IMR-90 (cell line): ENCODE data around the gene IFTAP. TPM values are rescaled to one million over a fixed set of nuclear protein-coding genes. Genes with fewer than 3 reads are reported as not detected.

Source experiments
- ATAC-seq: fragments of 200-7000 bp; cut with Tn5 transposase; 2 replicates; pipeline ENCODE4 v1.9.1; 2020; ENCODE audit warnings: low read depth, mild to moderate bottlenecking, moderate library complexity
- BruUV-seq: library from RNA; stranded (reverse); fragments of 400-500 nt; replicated peaks from 2 replicates; lab custom pipeline; 2021; lab: Mats Ljungman, UMichigan
- CTCF ChIA-PET: fragments of 300-600 bp; formaldehyde crosslinking; extraction: SDS; loops from one replicate; lab custom pipeline; 2021; ENCODE audit warnings: antibody characterized with exemption; lab: Yijun Ruan, JAX
- POLR2A ChIA-PET: fragments of 300-600 bp; sonication (Branson Sonifier 250); formaldehyde crosslinking; loops from one replicate; lab custom pipeline; 2022; ENCODE audit warnings: antibody characterized with exemption; ENCODE audit not compliant: unreplicated experiment; lab: Charles Lee
- DNase-seq: peaks from one replicate; pipeline ENCODE4 v3.0.0; 2013
- H2AFZ ChIP-seq: replicated peaks from 2 replicates; pipeline ENCODE3; 2013; ENCODE audit warnings: low read length, mild to moderate bottlenecking; ENCODE audit not compliant: poor library complexity
- H2AK5ac ChIP-seq: 2 replicates; pipeline ENCODE4 v1.6.1; 2013; ENCODE audit warnings: low read depth, low read length, inconsistent platforms
- H2AK9ac ChIP-seq: replicated peaks from 2 replicates; pipeline ENCODE3; 2013; ENCODE audit warnings: mild to moderate bottlenecking, low read depth, low read length, moderate library complexity; ENCODE audit not compliant: poor library complexity
- H2BK120ac ChIP-seq: 2 replicates; pipeline ENCODE4 v1.6.1; 2013; ENCODE audit warnings: low read depth, low read length, inconsistent platforms
- H2BK15ac ChIP-seq: 3 replicates; pipeline ENCODE4 v1.6.1; 2013; ENCODE audit warnings: low read depth, low read length, inconsistent platforms
- H2BK20ac ChIP-seq: 2 replicates; pipeline ENCODE4 v1.6.1; 2013; ENCODE audit warnings: low read depth, mild to moderate bottlenecking, inconsistent platforms, low read length, moderate library complexity
- H2BK5ac ChIP-seq: 2 replicates; pipeline ENCODE4 v1.6.1; 2013; ENCODE audit warnings: mild to moderate bottlenecking, low read depth, low read length, inconsistent platforms; ENCODE audit not compliant: poor library complexity, severe bottlenecking
- H3K14ac ChIP-seq: replicated peaks from 2 replicates; pipeline ENCODE4 v1.6.1; 2013; ENCODE audit warnings: low read depth, low read length, inconsistent platforms
- H3K18ac ChIP-seq: 2 replicates; pipeline ENCODE4 v1.6.1; 2013; ENCODE audit warnings: low read depth, low read length, control low read depth
- H3K23ac ChIP-seq: 2 replicates; pipeline ENCODE4 v1.6.1; 2013; ENCODE audit warnings: low read depth, low read length, inconsistent platforms
- H3K27ac ChIP-seq: 2 replicates; pipeline ENCODE4 v1.5.1; 2013; ENCODE audit warnings: mild to moderate bottlenecking, control low read depth, low read length; ENCODE audit not compliant: insufficient read depth
- H3K27me3 ChIP-seq: 2 replicates; pipeline ENCODE4 v1.6.1; 2013; ENCODE audit warnings: low read length; ENCODE audit not compliant: control insufficient read depth, insufficient read depth
- H3K36me3 ChIP-seq: 2 replicates; pipeline ENCODE4 v1.6.1; 2013; ENCODE audit warnings: low read length, mixed read lengths; ENCODE audit not compliant: control insufficient read depth, insufficient read depth
- H3K4ac ChIP-seq: 2 replicates; pipeline ENCODE4 v1.6.1; 2013; ENCODE audit warnings: low read depth, low read length, inconsistent platforms
- H3K4me1 ChIP-seq: 2 replicates; pipeline ENCODE4 v1.6.1; 2013; ENCODE audit warnings: low read length, mixed read lengths; ENCODE audit not compliant: control insufficient read depth, insufficient read depth
- H3K4me2 ChIP-seq: 2 replicates; pipeline ENCODE4 v1.6.1; 2013; ENCODE audit warnings: low read depth, mild to moderate bottlenecking, control low read depth, low read length, moderate library complexity
- H3K4me3 ChIP-seq: 2 replicates; pipeline ENCODE4 v1.5.1; 2013; ENCODE audit warnings: low read depth, mild to moderate bottlenecking, control low read depth, low read length, moderate library complexity; ENCODE audit not compliant: insufficient read depth
- H3K56ac ChIP-seq: 2 replicates; pipeline ENCODE4 v1.6.1; 2013; ENCODE audit warnings: low read length, inconsistent platforms; ENCODE audit not compliant: insufficient read depth; ENCODE audit errors: extremely low read depth
- H3K79me1 ChIP-seq, 2 experiments: 2 replicates each; pipeline ENCODE4 v1.6.1; 2013; ENCODE audit warnings: low read length in 2 of 2, inconsistent platforms in 1 of 2, low read depth in 1 of 2
- H3K9ac ChIP-seq: 2 replicates; pipeline ENCODE4 v1.6.1; 2013; ENCODE audit warnings: low read depth, low read length, control low read depth
- H3K9me1 ChIP-seq: 2 replicates; pipeline ENCODE4 v1.6.1; 2013; ENCODE audit warnings: low read length, inconsistent platforms; ENCODE audit not compliant: insufficient read depth
- H3K9me3 ChIP-seq: 2 replicates; pipeline ENCODE4 v1.6.1; 2013; ENCODE audit warnings: low read length; ENCODE audit not compliant: control insufficient read depth, insufficient read depth
- H4K20me1 ChIP-seq: 2 replicates; pipeline ENCODE4 v1.6.1; 2013; ENCODE audit warnings: low read length, inconsistent platforms; ENCODE audit not compliant: insufficient read depth
- H4K5ac ChIP-seq: 2 replicates; pipeline ENCODE4 v1.6.1; 2013; ENCODE audit warnings: mild to moderate bottlenecking, low read depth, low read length, control low read depth
- H4K8ac ChIP-seq, 2 experiments: 2 replicates each; pipeline ENCODE4 v1.6.1; 2013; ENCODE audit warnings: low read depth in 2 of 2, low read length in 2 of 2, control low read depth in 1 of 2, inconsistent platforms in 1 of 2
- H4K91ac ChIP-seq: 2 replicates; pipeline ENCODE4 v1.6.1; 2013; ENCODE audit warnings: low read depth, low read length, inconsistent platforms; ENCODE audit not compliant: insufficient read depth
- POLR2A ChIP-seq: IDR thresholded peaks from 2 replicates; pipeline ENCODE4 v1.6.1; 2012; ENCODE audit warnings: mild to moderate bottlenecking, low read depth, low read length
- RCOR1 ChIP-seq: IDR thresholded peaks from 2 replicates; pipeline ENCODE4 v1.6.1; 2012; ENCODE audit warnings: mild to moderate bottlenecking, low read length, improper control_type of control experiment; ENCODE audit not compliant: insufficient replicate concordance
- RFX5 ChIP-seq: IDR thresholded peaks from 2 replicates; pipeline ENCODE4 v1.8.0; 2012; ENCODE audit warnings: low read depth, mild to moderate bottlenecking, low read length, moderate library complexity
- USF2 ChIP-seq: fragments of 150-350 bp; IDR thresholded peaks from 2 replicates; pipeline ENCODE4 v1.6.1; 2017; ENCODE audit warnings: mild to moderate bottlenecking, antibody characterized with exemption, low read length, low read depth
- dilution Hi-C: fragments of 300-500 bp; cut with HindIII; formaldehyde crosslinking; loops from one replicate; pipeline ENCODE4 v1.14.3; 2018; ENCODE audit warnings: low sequenced_read_pairs; ENCODE audit not compliant: unreplicated experiment
- in situ Hi-C: fragments of 300-500 bp; cut with MboI; formaldehyde crosslinking; loops from 3 replicates; pipeline ENCODE4 v1.14.3; 2019; ENCODE audit warnings: low sequenced_read_pairs, inconsistent platforms, mixed read lengths
- intact Hi-C: fragments of 100-400 bp; cut with micrococcal nuclease; formaldehyde crosslinking; loops from 2 replicates; pipeline ENCODE4 v1.10.0; 2022
- polyA plus RNA-seq, 3 experiments: library from polyadenylated mRNA; depleted of rRNA; stranded (reverse); fragments of >200 nt; gene quantifications; 2 replicates each; pipeline ENCODE4 v1.2.3, GENCODE V29; 2012; ENCODE audit warnings: low replicate concordance in 1 of 3
- total RNA-seq: library from RNA; depleted of rRNA; stranded (reverse); fragments of >200 nt; gene quantifications from 2 replicates; pipeline ENCODE4 v1.2.3, GENCODE V29; 2012

IFTAP gene
- total and polyA plus RNA-seq, 2 of the 4 experiments (the other 2 are of a cell fraction), result 15.8 to 28.5 TPM

GRCh38 chr11:36586543-36586942, 7.8 kb upstream of the IFTAP start:
- no peak overlapping the region for H2BK20ac ChIP-seq
- no peak for TF ChIP-seq RFX5
- TF ChIP-seq USF2, result peak; percentile 60; the same call in 1 of the 2 replicates
- TF ChIP-seq POLR2A, result no peak
- TF ChIP-seq RCOR1, result no peak
- H3K79me1 ChIP-seq, result no peaks in the 10 kb centered on the region
- no peak overlapping the region for H3K18ac ChIP-seq
- dilution Hi-C loops, result no loop called here
- H3K56ac ChIP-seq, result no peak overlapping the region
- no peaks in the 10 kb centered on the region for H3K9me1 ChIP-seq
- no peaks in the 10 kb centered on the region for H4K20me1 ChIP-seq
- no peak overlapping the region for H4K91ac ChIP-seq
- no peaks in the 10 kb centered on the region; the same call in 1 of the 2 replicates for H3K27me3 ChIP-seq
- ATAC-seq, result no peak
- no peak overlapping the region for H3K14ac ChIP-seq
- H2AFZ ChIP-seq, result no peak overlapping the region
- H4K5ac ChIP-seq, result no peak overlapping the region
- POLR2A ChIA-PET, result no interaction called here
- H4K8ac ChIP-seq, result no peak overlapping the region
- CTCF ChIA-PET, result no interaction called here
- H3K36me3 ChIP-seq, result no peaks in the 10 kb centered on the region
- no peak overlapping the region for H3K4me3 ChIP-seq
- in situ Hi-C loops, result no loop called here
- H3K4ac ChIP-seq, result no peak overlapping the region
- H3K4me2 ChIP-seq, result no peak overlapping the region
- no peak for DNase-seq
- no peak overlapping the region for H2BK5ac ChIP-seq
- H3K27ac ChIP-seq, result no peak overlapping the region
- H3K23ac ChIP-seq, result no peak overlapping the region
- no peak overlapping the region for H2BK120ac ChIP-seq
- no peaks in the 10 kb centered on the region for H3K4me1 ChIP-seq
- BruUV-seq, result no TSS peak
- no peak overlapping the region for H2BK15ac ChIP-seq
- 0 out of 2 replicates have a peak, but pooled peaks cover under 1% of the 10 kb centered on the region for H3K9me3 ChIP-seq
- H2AK5ac ChIP-seq, result no peak overlapping the region
- H3K9ac ChIP-seq, result no peak overlapping the region
- H2AK9ac ChIP-seq, result no peak overlapping the region
- intact Hi-C loops, result loop anchor here (5.0 kb wide), 1 partner anchor 36 kb away; no protein-coding TSS in a partner anchor
